IMR-90 (cell line): ENCODE results near the gene OR4E1. TPM values are rescaled to one million over a fixed set of nuclear protein-coding genes. Genes with fewer than 3 reads are reported as not detected.
A peak's percentile ranks its signal among the peaks of the same experiment; 100 is the strongest.

Experiments used
- ATAC-seq: fragments of 200-7000 bp; cut with Tn5 transposase; 2 replicates; pipeline ENCODE4 v1.9.1; 2020; ENCODE audit warnings: low read depth, mild to moderate bottlenecking, moderate library complexity
- BruUV-seq: library from RNA; stranded (reverse); fragments of 400-500 nt; replicated peaks from 2 replicates; lab custom pipeline; 2021; lab: Mats Ljungman, UMichigan
- CTCF ChIA-PET: fragments of 300-600 bp; formaldehyde crosslinking; extraction: SDS; loops from one replicate; lab custom pipeline; 2021; ENCODE audit warnings: antibody characterized with exemption; lab: Yijun Ruan, JAX
- POLR2A ChIA-PET: fragments of 300-600 bp; sonication (Branson Sonifier 250); formaldehyde crosslinking; loops from one replicate; lab custom pipeline; 2022; ENCODE audit warnings: antibody characterized with exemption; ENCODE audit not compliant: unreplicated experiment; lab: Charles Lee
- DNase-seq: peaks from one replicate; pipeline ENCODE4 v3.0.0; 2013
- H2AFZ ChIP-seq: replicated peaks from 2 replicates; pipeline ENCODE3; 2013; ENCODE audit warnings: low read length, mild to moderate bottlenecking; ENCODE audit not compliant: poor library complexity
- H2AK5ac ChIP-seq: 2 replicates; pipeline ENCODE4 v1.6.1; 2013; ENCODE audit warnings: low read depth, low read length, inconsistent platforms
- H2AK9ac ChIP-seq: replicated peaks from 2 replicates; pipeline ENCODE3; 2013; ENCODE audit warnings: mild to moderate bottlenecking, low read depth, low read length, moderate library complexity; ENCODE audit not compliant: poor library complexity
- H2BK120ac ChIP-seq: 2 replicates; pipeline ENCODE4 v1.6.1; 2013; ENCODE audit warnings: low read depth, low read length, inconsistent platforms
- H2BK15ac ChIP-seq: 3 replicates; pipeline ENCODE4 v1.6.1; 2013; ENCODE audit warnings: low read depth, low read length, inconsistent platforms
- H2BK20ac ChIP-seq: 2 replicates; pipeline ENCODE4 v1.6.1; 2013; ENCODE audit warnings: low read depth, mild to moderate bottlenecking, inconsistent platforms, low read length, moderate library complexity
- H2BK5ac ChIP-seq: 2 replicates; pipeline ENCODE4 v1.6.1; 2013; ENCODE audit warnings: mild to moderate bottlenecking, low read depth, low read length, inconsistent platforms; ENCODE audit not compliant: poor library complexity, severe bottlenecking
- H3K14ac ChIP-seq: replicated peaks from 2 replicates; pipeline ENCODE4 v1.6.1; 2013; ENCODE audit warnings: low read depth, low read length, inconsistent platforms
- H3K18ac ChIP-seq: 2 replicates; pipeline ENCODE4 v1.6.1; 2013; ENCODE audit warnings: low read depth, low read length, control low read depth
- H3K23ac ChIP-seq: 2 replicates; pipeline ENCODE4 v1.6.1; 2013; ENCODE audit warnings: low read depth, low read length, inconsistent platforms
- H3K27ac ChIP-seq: 2 replicates; pipeline ENCODE4 v1.5.1; 2013; ENCODE audit warnings: mild to moderate bottlenecking, control low read depth, low read length; ENCODE audit not compliant: insufficient read depth
- H3K27me3 ChIP-seq: 2 replicates; pipeline ENCODE4 v1.6.1; 2013; ENCODE audit warnings: low read length; ENCODE audit not compliant: control insufficient read depth, insufficient read depth
- H3K36me3 ChIP-seq: 2 replicates; pipeline ENCODE4 v1.6.1; 2013; ENCODE audit warnings: low read length, mixed read lengths; ENCODE audit not compliant: control insufficient read depth, insufficient read depth
- H3K4ac ChIP-seq: 2 replicates; pipeline ENCODE4 v1.6.1; 2013; ENCODE audit warnings: low read depth, low read length, inconsistent platforms
- H3K4me1 ChIP-seq: 2 replicates; pipeline ENCODE4 v1.6.1; 2013; ENCODE audit warnings: low read length, mixed read lengths; ENCODE audit not compliant: control insufficient read depth, insufficient read depth
- H3K4me2 ChIP-seq: 2 replicates; pipeline ENCODE4 v1.6.1; 2013; ENCODE audit warnings: low read depth, mild to moderate bottlenecking, control low read depth, low read length, moderate library complexity
- H3K4me3 ChIP-seq: 2 replicates; pipeline ENCODE4 v1.5.1; 2013; ENCODE audit warnings: low read depth, mild to moderate bottlenecking, control low read depth, low read length, moderate library complexity; ENCODE audit not compliant: insufficient read depth
- H3K56ac ChIP-seq: 2 replicates; pipeline ENCODE4 v1.6.1; 2013; ENCODE audit warnings: low read length, inconsistent platforms; ENCODE audit not compliant: insufficient read depth; ENCODE audit errors: extremely low read depth
- H3K79me1 ChIP-seq, 2 experiments: 2 replicates each; pipeline ENCODE4 v1.6.1; 2013; ENCODE audit warnings: low read length in 2 of 2, inconsistent platforms in 1 of 2, low read depth in 1 of 2
- H3K9ac ChIP-seq: 2 replicates; pipeline ENCODE4 v1.6.1; 2013; ENCODE audit warnings: low read depth, low read length, control low read depth
- H3K9me1 ChIP-seq: 2 replicates; pipeline ENCODE4 v1.6.1; 2013; ENCODE audit warnings: low read length, inconsistent platforms; ENCODE audit not compliant: insufficient read depth
- H3K9me3 ChIP-seq: 2 replicates; pipeline ENCODE4 v1.6.1; 2013; ENCODE audit warnings: low read length; ENCODE audit not compliant: control insufficient read depth, insufficient read depth
- H4K20me1 ChIP-seq: 2 replicates; pipeline ENCODE4 v1.6.1; 2013; ENCODE audit warnings: low read length, inconsistent platforms; ENCODE audit not compliant: insufficient read depth
- H4K5ac ChIP-seq: 2 replicates; pipeline ENCODE4 v1.6.1; 2013; ENCODE audit warnings: mild to moderate bottlenecking, low read depth, low read length, control low read depth
- H4K8ac ChIP-seq, 2 experiments: 2 replicates each; pipeline ENCODE4 v1.6.1; 2013; ENCODE audit warnings: low read depth in 2 of 2, low read length in 2 of 2, control low read depth in 1 of 2, inconsistent platforms in 1 of 2
- H4K91ac ChIP-seq: 2 replicates; pipeline ENCODE4 v1.6.1; 2013; ENCODE audit warnings: low read depth, low read length, inconsistent platforms; ENCODE audit not compliant: insufficient read depth
- BHLHE40 ChIP-seq: fragments of 150-350 bp; IDR thresholded peaks from 2 replicates; pipeline ENCODE4 v1.6.1; 2016; ENCODE audit warnings: mild to moderate bottlenecking, low read depth, low read length
- CEBPB ChIP-seq: IDR thresholded peaks from 2 replicates; pipeline ENCODE4 v1.6.1; 2012; ENCODE audit warnings: low read depth, low read length, improper control_type of control experiment
- CHD1 ChIP-seq: IDR thresholded peaks from 2 replicates; pipeline ENCODE4 v1.6.1; 2012; ENCODE audit warnings: low read depth, low read length, improper control_type of control experiment
- FOS ChIP-seq: fragments of 150-350 bp; IDR thresholded peaks from 2 replicates; pipeline ENCODE4 v1.6.1; 2016; ENCODE audit warnings: low read depth, low read length
- MAFK ChIP-seq: IDR thresholded peaks from 2 replicates; pipeline ENCODE4 v1.6.1; 2012; ENCODE audit warnings: low read depth, low read length, improper control_type of control experiment
- MAZ ChIP-seq: IDR thresholded peaks from 2 replicates; pipeline ENCODE4 v1.6.1; 2012; ENCODE audit warnings: low read depth, mild to moderate bottlenecking, low read length, improper control_type of control experiment, moderate library complexity, borderline replicate concordance
- MXI1 ChIP-seq: IDR thresholded peaks from 2 replicates; pipeline ENCODE4 v1.6.1; 2012; ENCODE audit warnings: low read depth, mild to moderate bottlenecking, low read length, moderate library complexity, borderline replicate concordance
- NFE2L2 ChIP-seq: fragments of 150-350 bp; IDR thresholded peaks from 2 replicates; pipeline ENCODE4 v1.6.1; 2016; ENCODE audit warnings: low read depth, mild to moderate bottlenecking, low read length
- POLR2A ChIP-seq: IDR thresholded peaks from 2 replicates; pipeline ENCODE4 v1.6.1; 2012; ENCODE audit warnings: mild to moderate bottlenecking, low read depth, low read length
- RAD21 ChIP-seq: IDR thresholded peaks from 2 replicates; pipeline ENCODE4 v1.6.1; 2012; ENCODE audit warnings: low read length, improper control_type of control experiment
- RCOR1 ChIP-seq: IDR thresholded peaks from 2 replicates; pipeline ENCODE4 v1.6.1; 2012; ENCODE audit warnings: mild to moderate bottlenecking, low read length, improper control_type of control experiment; ENCODE audit not compliant: insufficient replicate concordance
- RFX5 ChIP-seq: IDR thresholded peaks from 2 replicates; pipeline ENCODE4 v1.8.0; 2012; ENCODE audit warnings: low read depth, mild to moderate bottlenecking, low read length, moderate library complexity
- SMC3 ChIP-seq: fragments of 150-350 bp; IDR thresholded peaks from 2 replicates; pipeline ENCODE4 v1.6.1; 2016; ENCODE audit warnings: low read depth, mild to moderate bottlenecking, antibody characterized with exemption, low read length, moderate library complexity
- WGBS, 2 experiments: methylation state at CpG; one replicate each; pipeline versions ENCODE4 v1.1.5 to v1.1.7; 2013; ENCODE audit warnings: missing lambda C conversion rate in 2 of 2; ENCODE audit not compliant: insufficient read length in 1 of 2; ENCODE audit errors: extremely low coverage in 2 of 2; 5-methylcytosine and 5-hydroxymethylcytosine counted together
- dilution Hi-C: fragments of 300-500 bp; cut with HindIII; formaldehyde crosslinking; loops from one replicate; pipeline ENCODE4 v1.14.3; 2018; ENCODE audit warnings: low sequenced_read_pairs; ENCODE audit not compliant: unreplicated experiment
- in situ Hi-C: fragments of 300-500 bp; cut with MboI; formaldehyde crosslinking; loops from 3 replicates; pipeline ENCODE4 v1.14.3; 2019; ENCODE audit warnings: low sequenced_read_pairs, inconsistent platforms, mixed read lengths
- intact Hi-C: fragments of 100-400 bp; cut with micrococcal nuclease; formaldehyde crosslinking; loops from 2 replicates; pipeline ENCODE4 v1.10.0; 2022
- polyA plus RNA-seq, 3 experiments: library from polyadenylated mRNA; depleted of rRNA; stranded (reverse); fragments of >200 nt; gene quantifications; 2 replicates each; pipeline ENCODE4 v1.2.3, GENCODE V29; 2012; ENCODE audit warnings: low replicate concordance in 1 of 3
- total RNA-seq: library from RNA; depleted of rRNA; stranded (reverse); fragments of >200 nt; gene quantifications from 2 replicates; pipeline ENCODE4 v1.2.3, GENCODE V29; 2012
- TF ChIP-seq, protein P1 (sequence below): fragments of 150-350 bp; IDR thresholded peaks from 2 replicates; pipeline ENCODE4 v1.6.1; 2017; ENCODE audit warnings: mild to moderate bottlenecking, antibody characterized with exemption, low read length, low read depth
- TF ChIP-seq, protein P2 (sequence below): fragments of 150-350 bp; IDR thresholded peaks from 2 replicates; pipeline ENCODE4 v1.6.1; 2016; ENCODE audit warnings: low read depth, mild to moderate bottlenecking, low read length, moderate library complexity, borderline replicate concordance
- TF ChIP-seq, protein P3 (sequence below): conservative IDR thresholded peaks from 2 replicates; pipeline ENCODE4 v1.5.1; 2012; ENCODE audit warnings: mild to moderate bottlenecking, low read depth, low read length, improper control_type of control experiment

The OR4E1 gene
- total and polyA plus RNA-seq, 2 of the 4 experiments (the other 2 are of a cell fraction), result not detected

DNA sequence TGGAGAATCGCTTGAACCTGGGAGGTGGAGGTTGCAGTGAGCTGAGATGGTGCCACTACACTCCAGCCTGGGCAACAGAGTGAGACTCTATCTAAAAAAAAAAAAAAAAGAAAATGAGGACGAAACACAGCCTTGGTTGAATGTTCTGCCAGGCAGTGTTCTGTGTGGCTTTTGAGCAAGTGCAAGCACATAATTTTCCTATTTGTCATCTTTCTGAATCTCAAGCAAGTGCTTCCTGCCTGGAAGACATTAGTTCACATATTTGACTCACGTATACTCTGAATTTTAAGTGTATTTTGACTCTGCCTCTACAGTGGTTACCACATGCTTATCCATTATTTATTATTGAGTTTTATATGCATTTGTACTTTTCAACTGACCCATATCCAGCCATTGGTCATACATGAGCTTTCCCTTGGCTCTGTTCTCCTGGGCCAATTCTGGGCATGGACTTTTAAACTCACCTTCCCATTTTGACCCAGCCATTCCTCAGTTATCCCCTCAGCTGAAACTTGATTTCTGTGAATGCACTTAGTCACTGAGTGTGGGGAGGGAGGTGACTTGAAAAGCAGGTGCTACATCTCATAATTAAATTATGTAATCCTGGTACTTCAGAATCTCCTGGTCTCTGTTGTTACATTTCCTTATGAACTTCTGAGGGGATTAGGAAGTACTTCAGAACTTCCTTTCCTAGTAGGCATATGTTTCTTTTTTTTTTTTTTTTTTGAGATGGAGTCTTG lies 47.0 kb downstream of the OR4E1 start:
- no peaks in the 10 kb centered on the region for H4K20me1 ChIP-seq
- no peak overlapping the region for H2BK20ac ChIP-seq
- H3K27me3 ChIP-seq, result no peaks in the 10 kb centered on the region
- WGBS, 2 experiments, result no CpG with 5 or more reads among the region's 3 CpGs
- no TSS peak for BruUV-seq
- in situ Hi-C loops (no loop called here), dilution Hi-C loops (no loop called here), intact Hi-C loops (no loop called here)
- no peak overlapping the region for H2AFZ ChIP-seq
- H3K23ac ChIP-seq, result no peak overlapping the region
- DNase-seq (peak; percentile 24), ATAC-seq (no peak)
- no peak overlapping the region for H4K8ac ChIP-seq
- H4K91ac ChIP-seq, result no peak overlapping the region
- no peak overlapping the region for H2BK15ac ChIP-seq
- no peak for TF ChIP-seq BHLHE40
- TF ChIP-seq SMC3, result no peak
- no peak for TF ChIP-seq RAD21
- TF ChIP-seq MAFK, result no peak
- TF ChIP-seq, protein P1, sequence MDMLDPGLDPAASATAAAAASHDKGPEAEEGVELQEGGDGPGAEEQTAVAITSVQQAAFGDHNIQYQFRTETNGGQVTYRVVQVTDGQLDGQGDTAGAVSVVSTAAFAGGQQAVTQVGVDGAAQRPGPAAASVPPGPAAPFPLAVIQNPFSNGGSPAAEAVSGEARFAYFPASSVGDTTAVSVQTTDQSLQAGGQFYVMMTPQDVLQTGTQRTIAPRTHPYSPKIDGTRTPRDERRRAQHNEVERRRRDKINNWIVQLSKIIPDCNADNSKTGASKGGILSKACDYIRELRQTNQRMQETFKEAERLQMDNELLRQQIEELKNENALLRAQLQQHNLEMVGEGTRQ, result no peak
- TF ChIP-seq CEBPB, result no peak
- no peak for TF ChIP-seq POLR2A
- no peak for TF ChIP-seq RCOR1
- TF ChIP-seq FOS, result no peak
- no peak for TF ChIP-seq RFX5
- TF ChIP-seq, protein P2, sequence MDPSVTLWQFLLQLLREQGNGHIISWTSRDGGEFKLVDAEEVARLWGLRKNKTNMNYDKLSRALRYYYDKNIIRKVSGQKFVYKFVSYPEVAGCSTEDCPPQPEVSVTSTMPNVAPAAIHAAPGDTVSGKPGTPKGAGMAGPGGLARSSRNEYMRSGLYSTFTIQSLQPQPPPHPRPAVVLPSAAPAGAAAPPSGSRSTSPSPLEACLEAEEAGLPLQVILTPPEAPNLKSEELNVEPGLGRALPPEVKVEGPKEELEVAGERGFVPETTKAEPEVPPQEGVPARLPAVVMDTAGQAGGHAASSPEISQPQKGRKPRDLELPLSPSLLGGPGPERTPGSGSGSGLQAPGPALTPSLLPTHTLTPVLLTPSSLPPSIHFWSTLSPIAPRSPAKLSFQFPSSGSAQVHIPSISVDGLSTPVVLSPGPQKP, result no peak
- TF ChIP-seq NFE2L2, result no peak
- no peak for TF ChIP-seq CHD1
- TF ChIP-seq MAZ, result no peak
- TF ChIP-seq, protein P3, sequence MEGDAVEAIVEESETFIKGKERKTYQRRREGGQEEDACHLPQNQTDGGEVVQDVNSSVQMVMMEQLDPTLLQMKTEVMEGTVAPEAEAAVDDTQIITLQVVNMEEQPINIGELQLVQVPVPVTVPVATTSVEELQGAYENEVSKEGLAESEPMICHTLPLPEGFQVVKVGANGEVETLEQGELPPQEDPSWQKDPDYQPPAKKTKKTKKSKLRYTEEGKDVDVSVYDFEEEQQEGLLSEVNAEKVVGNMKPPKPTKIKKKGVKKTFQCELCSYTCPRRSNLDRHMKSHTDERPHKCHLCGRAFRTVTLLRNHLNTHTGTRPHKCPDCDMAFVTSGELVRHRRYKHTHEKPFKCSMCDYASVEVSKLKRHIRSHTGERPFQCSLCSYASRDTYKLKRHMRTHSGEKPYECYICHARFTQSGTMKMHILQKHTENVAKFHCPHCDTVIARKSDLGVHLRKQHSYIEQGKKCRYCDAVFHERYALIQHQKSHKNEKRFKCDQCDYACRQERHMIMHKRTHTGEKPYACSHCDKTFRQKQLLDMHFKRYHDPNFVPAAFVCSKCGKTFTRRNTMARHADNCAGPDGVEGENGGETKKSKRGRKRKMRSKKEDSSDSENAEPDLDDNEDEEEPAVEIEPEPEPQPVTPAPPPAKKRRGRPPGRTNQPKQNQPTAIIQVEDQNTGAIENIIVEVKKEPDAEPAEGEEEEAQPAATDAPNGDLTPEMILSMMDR, result no peak
- TF ChIP-seq MXI1, result no peak
- no peak overlapping the region for H2BK5ac ChIP-seq
- H3K79me1 ChIP-seq, result no peaks in the 10 kb centered on the region
- ChIA-PET POLR2A (no interaction called here), CTCF (no interaction called here)
- H3K9me3 ChIP-seq, result no peaks in the 10 kb centered on the region
- H3K4ac ChIP-seq, result no peak overlapping the region
- no peak overlapping the region for H3K18ac ChIP-seq
- no peaks in the 10 kb centered on the region for H3K4me1 ChIP-seq
- H4K5ac ChIP-seq, result no peak overlapping the region
- no peak overlapping the region for H3K4me3 ChIP-seq
- H3K56ac ChIP-seq, result no peak overlapping the region
- no peak overlapping the region for H2AK9ac ChIP-seq
- no peak overlapping the region for H3K14ac ChIP-seq
- no peak overlapping the region for H2AK5ac ChIP-seq
- no peak overlapping the region for H2BK120ac ChIP-seq
- H3K36me3 ChIP-seq, result no peaks in the 10 kb centered on the region
- no peak overlapping the region for H3K9ac ChIP-seq
- no peak overlapping the region for H3K27ac ChIP-seq
- H3K4me2 ChIP-seq, result no peak overlapping the region
- H3K9me1 ChIP-seq, result no peaks in the 10 kb centered on the region
